ENCODE measurements around the gene DPP10.

DPP10 gene

GRCh38 chr2:115194623-115195022, 752.2 kb downstream of the DPP10 start:
- Histone ChIP-seq H3K27me3 (ENCODE audit: insufficient read depth, low read length, poor library complexity, severe bottlenecking) (no peaks in the 10 kb centered on the region), H3K4me3 (ENCODE audit: low read length, poor library complexity, severe bottlenecking) (no peak overlapping the region), H3K4me1 (ENCODE audit: insufficient read depth, low read length, poor library complexity, severe bottlenecking) (no peaks in the 10 kb centered on the region), H3K4me2 (ENCODE audit: low read depth, low read length, poor library complexity, severe bottlenecking) (no peak overlapping the region), H4K20me1 (ENCODE audit: insufficient read depth, low read length, poor library complexity, severe bottlenecking) (no peaks in the 10 kb centered on the region), H3K9me2 (replicated peaks; ENCODE audit: low read depth, low read length) (no peaks in the 10 kb centered on the region), H3K36me3 (ENCODE audit: insufficient read depth, low read length) (no peaks in the 10 kb centered on the region), H3K9me3 (ENCODE audit: insufficient read depth, low read depth, low read length) (no peaks in the 10 kb centered on the region), H2AFZ (ENCODE audit: low read length) (no peak overlapping the region), H3K9ac (ENCODE audit: low read depth, low read length, poor library complexity, severe bottlenecking) (no peak overlapping the region), H3K79me2 (ENCODE audit: insufficient read depth, low read length) (no peaks in the 10 kb centered on the region), H3F3A (ENCODE audit: low read depth) (no peaks in the 10 kb centered on the region)
- TF ChIP-seq EZH2phosphoT487 (IDR thresholded peaks at IDR 0.05; ENCODE audit: borderline replicate concordance) (no peak), CTCF (conservative IDR thresholded peaks at IDR 0.05; ENCODE audit: low read length) (no peak)

GRCh38 chr2:115196587-115196986, 754.1 kb downstream of the DPP10 start:
- H3K9ac ChIP-seq (ENCODE audit: low read depth, low read length, poor library complexity, severe bottlenecking): no peak overlapping the region
- H2AFZ ChIP-seq (ENCODE audit: low read length): no peak overlapping the region
- H3K36me3 ChIP-seq (ENCODE audit: insufficient read depth, low read length): no peaks in the 10 kb centered on the region
- no peaks in the 10 kb centered on the region for H4K20me1 ChIP-seq (ENCODE audit: insufficient read depth, low read length, poor library complexity, severe bottlenecking)
- TF ChIP-seq EZH2phosphoT487 (IDR thresholded peaks at IDR 0.05; ENCODE audit: borderline replicate concordance) (no peak), CTCF (conservative IDR thresholded peaks at IDR 0.05; ENCODE audit: low read length) (no peak)
- H3K27me3 ChIP-seq (ENCODE audit: insufficient read depth, low read length, poor library complexity, severe bottlenecking): no peaks in the 10 kb centered on the region
- H3K9me2 ChIP-seq (replicated peaks; ENCODE audit: low read depth, low read length): no peaks in the 10 kb centered on the region
- no peaks in the 10 kb centered on the region for H3K4me1 ChIP-seq (ENCODE audit: insufficient read depth, low read length, poor library complexity, severe bottlenecking)
- H3K4me3 ChIP-seq (ENCODE audit: low read length, poor library complexity, severe bottlenecking): no peak overlapping the region
- no peak overlapping the region for H3K4me2 ChIP-seq (ENCODE audit: low read depth, low read length, poor library complexity, severe bottlenecking)
- H3K79me2 ChIP-seq (ENCODE audit: insufficient read depth, low read length): no peaks in the 10 kb centered on the region
- no peaks in the 10 kb centered on the region for H3F3A ChIP-seq (ENCODE audit: low read depth)
- H3K9me3 ChIP-seq (ENCODE audit: insufficient read depth, low read depth, low read length): no peaks in the 10 kb centered on the region

- no peak for TF ChIP-seq CTCF (conservative IDR thresholded peaks at IDR 0.05; ENCODE audit: low read length)
- no peak for TF ChIP-seq EZH2phosphoT487 (IDR thresholded peaks at IDR 0.05; ENCODE audit: borderline replicate concordance)
- Histone ChIP-seq H3F3A (ENCODE audit: low read depth) (no peaks in the 10 kb centered on the region), H3K4me1 (ENCODE audit: insufficient read depth, low read length, poor library complexity, severe bottlenecking) (no peaks in the 10 kb centered on the region), H2AFZ (ENCODE audit: low read length) (no peak overlapping the region), H3K9ac (ENCODE audit: low read depth, low read length, poor library complexity, severe bottlenecking) (no peak overlapping the region), H3K27me3 (ENCODE audit: insufficient read depth, low read length, poor library complexity, severe bottlenecking) (no peaks in the 10 kb centered on the region), H3K79me2 (ENCODE audit: insufficient read depth, low read length) (no peaks in the 10 kb centered on the region), H3K36me3 (ENCODE audit: insufficient read depth, low read length) (no peaks in the 10 kb centered on the region), H3K9me3 (ENCODE audit: insufficient read depth, low read depth, low read length) (no peaks in the 10 kb centered on the region), H3K4me3 (ENCODE audit: low read length, poor library complexity, severe bottlenecking) (no peak overlapping the region), H3K9me2 (replicated peaks; ENCODE audit: low read depth, low read length) (no peaks in the 10 kb centered on the region), H3K4me2 (ENCODE audit: low read depth, low read length, poor library complexity, severe bottlenecking) (no peak overlapping the region), H4K20me1 (ENCODE audit: insufficient read depth, low read length, poor library complexity, severe bottlenecking) (no peaks in the 10 kb centered on the region)
Observed at GRCh38 chr2:115199966-115200365, 757.5 kb downstream of the DPP10 start.
